Suppressor macrophage treated with lipopolysaccharide for 1 hour (primary cell): ENCODE data around the gene ROBO4.

Experiments
- DNase-seq, 3 donors: peaks; one replicate each; pipeline ENCODE4 v3.0.0-alpha.2; 2020 to 2022

ROBO4 gene

DNA sequence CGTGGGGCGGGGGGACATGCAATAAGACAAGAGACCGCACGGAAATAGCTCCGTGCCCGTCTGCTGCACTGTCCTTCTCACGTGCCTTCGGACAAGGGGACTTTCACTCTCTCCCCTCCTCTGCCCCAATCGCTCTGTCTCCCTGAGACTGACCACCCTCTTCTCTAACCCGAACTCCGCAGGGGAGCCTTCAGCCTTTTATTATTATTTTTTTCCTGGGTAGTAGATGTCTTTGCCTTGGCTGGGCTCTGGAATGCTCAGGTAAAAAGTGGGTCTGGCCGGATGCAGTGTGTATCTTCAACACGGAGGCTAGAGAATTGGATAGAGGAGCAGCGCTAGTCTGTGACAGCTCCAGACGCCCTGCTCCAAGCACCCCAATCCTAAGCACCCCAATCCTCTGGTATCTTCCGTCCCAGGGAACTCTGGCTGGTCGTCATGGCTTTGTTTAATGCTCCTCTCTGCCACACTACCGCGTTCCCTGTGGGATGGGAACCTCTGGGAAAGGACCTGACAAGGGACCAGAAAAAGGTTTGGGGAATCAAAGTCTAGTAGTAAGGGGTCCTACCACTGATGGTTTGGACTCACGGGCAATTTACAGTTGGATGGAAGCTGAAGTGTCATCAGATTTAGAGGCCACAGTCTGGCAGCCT is 57.6 kb downstream of the ROBO4 start:
- DNase-seq, result no peak

GRCh38 chr11:124839128-124839971 is 58.3 kb downstream of the ROBO4 start:
- DNase-seq, result peak in 1 of 3 donors; percentile 11

DNA sequence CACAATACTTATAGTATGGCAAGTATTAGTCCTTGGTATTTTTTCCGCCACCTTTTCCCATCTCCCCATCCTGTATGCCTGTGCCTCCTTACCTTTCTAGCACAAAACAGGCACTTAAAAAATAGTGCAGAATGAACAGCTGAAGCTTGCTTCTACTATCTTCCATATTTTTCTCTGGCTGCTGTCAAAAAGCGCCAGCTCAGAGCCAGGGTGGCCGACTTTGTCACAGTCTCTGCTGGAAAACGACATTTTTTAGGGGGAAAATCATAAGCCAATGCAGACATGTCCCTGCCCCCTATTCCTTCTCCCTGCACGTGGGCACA is 58.9 kb downstream of the ROBO4 start:
- DNase-seq, result no peak

- DNase-seq, result peak; percentile 76 to 78 (median 77)
These were observed 60.2 kb downstream of the ROBO4 start for GRCh38 chr11:124837491-124837856.

- DNase-seq, result no peak
These were observed 61.7 kb downstream of the ROBO4 start for GRCh38 chr11:124835918-124836317.

- DNase-seq, result no peak
These were observed 63.0 kb downstream of the ROBO4 start for GRCh38 chr11:124834526-124835180.
